Uterus (tissue), 2 donors: ENCODE results near the gene PSMB2.

Experiments
- CTCF ChIP-seq, 4 experiments: fragments of 200-600 bp in 2 of 4; fragments of 450-650 bp in 2 of 4; sonication (generic) in 2 of 4; IDR thresholded peaks; one replicate each; pipeline ENCODE4 v1.5.1; 2016 to 2019; ENCODE audit warnings: antibody characterized with exemption in 4 of 4, mild to moderate bottlenecking in 2 of 4, moderate library complexity in 1 of 4
- POLR2A ChIP-seq, 2 donors: fragments of 450-650 bp; IDR thresholded peaks; one replicate each; pipeline ENCODE4 v1.6.1; 2016; ENCODE audit warnings: antibody characterized with exemption in 2 of 2, mild to moderate bottlenecking in 1 of 2, moderate library complexity in 1 of 2

- TF ChIP-seq POLR2A (IDR thresholded peaks at IDR 0.05) (no peak), CTCF (IDR thresholded peaks at IDR 0.05) (no peak)
Observed at GRCh38 chr1:35680271-35680670, 38.9 kb upstream of the PSMB2 start.
